HuH-7 (cell line): ENCODE measurements around the gene OGFOD1.

Experiments used
- DNase-seq: peaks from one replicate; pipeline ENCODE4 v3.0.0; 2011; ENCODE audit warnings: low spot score

The OGFOD1 gene

GRCh38 chr16:56428091-56428490 is 23.3 kb upstream of the OGFOD1 start:
- DNase-seq = no peak

GRCh38 chr16:56436258-56436657 is 15.1 kb upstream of the OGFOD1 start:
- DNase-seq = no peak

GRCh38 chr16:56438038-56438437 is 13.3 kb upstream of the OGFOD1 start:
- DNase-seq = no peak

- DNase-seq = no peak
Observed at GRCh38 chr16:56447286-56447685, 4.1 kb upstream of the OGFOD1 start.

GRCh38 chr16:56448005-56448404 is 3.3 kb upstream of the OGFOD1 start:
- no peak for DNase-seq

- DNase-seq = peak; percentile 4
Observed at GRCh38 chr16:56450275-56450985, 924 bp upstream of the OGFOD1 start.

- peak; percentile 6 for DNase-seq
Observed at GRCh38 chr16:56451753-56452689, 667 bp downstream of the OGFOD1 start.

GRCh38 chr16:56457927-56458470 is 6.6 kb downstream of the OGFOD1 start:
- no peak for DNase-seq

GRCh38 chr16:56460101-56460500 is 8.7 kb downstream of the OGFOD1 start:
- no peak for DNase-seq

GRCh38 chr16:56462064-56462796 is 10.9 kb downstream of the OGFOD1 start:
- DNase-seq = no peak

- DNase-seq = no peak
Observed at GRCh38 chr16:56463153-56463552, 11.8 kb downstream of the OGFOD1 start.

- DNase-seq = no peak
Observed at GRCh38 chr16:56466344-56466743, 15.0 kb downstream of the OGFOD1 start.

- DNase-seq = no peak
Observed at GRCh38 chr16:56468800-56469199, 17.4 kb downstream of the OGFOD1 start.

GRCh38 chr16:56469748-56470147 is 18.4 kb downstream of the OGFOD1 start:
- DNase-seq = no peak

- DNase-seq = no peak
Observed at GRCh38 chr16:56470232-56470631, 18.9 kb downstream of the OGFOD1 start.

GRCh38 chr16:56470666-56471065 is 19.3 kb downstream of the OGFOD1 start:
- no peak for DNase-seq

- DNase-seq = no peak
Observed at GRCh38 chr16:56475201-56475600, 23.8 kb downstream of the OGFOD1 start.

- no peak for DNase-seq
Observed at GRCh38 chr16:56477096-56477878, 25.9 kb downstream of the OGFOD1 start.

GRCh38 chr16:56478281-56479049 is 27.1 kb downstream of the OGFOD1 start:
- DNase-seq = no peak

- no peak for DNase-seq
Observed at GRCh38 chr16:56479469-56479868, 28.1 kb downstream of the OGFOD1 start.
